HG03457 (cell line): ENCODE results near the gene HBQ1.
"Not testable (repeated sequence)": the region's sequence is repeated elsewhere in the genome, so short reads cannot be mapped to it uniquely, and the experiment has no call there.

Experiments used
- ATAC-seq: cut with Tn5 transposase; IDR thresholded peaks from one replicate; pipeline ENCODE4 v1.9.1; 2021; ENCODE audit warnings: moderate number of reproducible peaks; ENCODE audit not compliant: unreplicated experiment

HBQ1 gene

GRCh38 chr16:160242-160641, 20.0 kb upstream of the HBQ1 start:
- not testable (repeated sequence) for ATAC-seq

DNA sequence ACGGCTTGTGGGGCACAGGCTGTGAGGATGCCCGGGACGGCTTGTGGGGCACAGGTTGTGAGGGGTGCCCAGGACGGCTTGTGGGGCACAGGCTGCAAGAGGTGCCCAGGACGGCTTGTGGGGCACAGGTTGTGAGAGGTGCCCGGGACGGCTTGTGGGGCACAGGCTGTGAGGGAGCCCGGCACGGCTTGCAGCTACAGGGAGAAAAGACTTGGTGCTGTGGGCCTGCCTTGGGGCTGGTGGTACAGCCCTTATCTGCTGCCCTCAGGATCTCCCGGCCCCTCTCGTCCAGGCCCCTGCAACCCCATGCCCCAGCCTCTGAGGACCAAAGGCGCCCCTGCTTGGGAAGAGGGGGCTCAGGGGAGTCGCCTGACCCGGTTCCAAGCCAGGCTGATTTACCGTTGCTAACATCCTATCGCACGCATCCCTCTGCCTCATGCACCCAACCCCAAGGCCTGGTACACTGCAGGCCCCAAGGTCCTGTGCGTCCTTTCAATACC, 19.5 kb upstream of the HBQ1 start:
- no peak for ATAC-seq

- ATAC-seq, result no peak
Observed at GRCh38 chr16:162271-162991, 17.8 kb upstream of the HBQ1 start.

GRCh38 chr16:163139-163538, 17.1 kb upstream of the HBQ1 start:
- not testable (repeated sequence) for ATAC-seq

- not testable (repeated sequence) for ATAC-seq
Observed at GRCh38 chr16:163696-164095, 16.6 kb upstream of the HBQ1 start.

- ATAC-seq, result not testable (repeated sequence)
Observed at GRCh38 chr16:164134-164823, 16.0 kb upstream of the HBQ1 start.

DNA sequence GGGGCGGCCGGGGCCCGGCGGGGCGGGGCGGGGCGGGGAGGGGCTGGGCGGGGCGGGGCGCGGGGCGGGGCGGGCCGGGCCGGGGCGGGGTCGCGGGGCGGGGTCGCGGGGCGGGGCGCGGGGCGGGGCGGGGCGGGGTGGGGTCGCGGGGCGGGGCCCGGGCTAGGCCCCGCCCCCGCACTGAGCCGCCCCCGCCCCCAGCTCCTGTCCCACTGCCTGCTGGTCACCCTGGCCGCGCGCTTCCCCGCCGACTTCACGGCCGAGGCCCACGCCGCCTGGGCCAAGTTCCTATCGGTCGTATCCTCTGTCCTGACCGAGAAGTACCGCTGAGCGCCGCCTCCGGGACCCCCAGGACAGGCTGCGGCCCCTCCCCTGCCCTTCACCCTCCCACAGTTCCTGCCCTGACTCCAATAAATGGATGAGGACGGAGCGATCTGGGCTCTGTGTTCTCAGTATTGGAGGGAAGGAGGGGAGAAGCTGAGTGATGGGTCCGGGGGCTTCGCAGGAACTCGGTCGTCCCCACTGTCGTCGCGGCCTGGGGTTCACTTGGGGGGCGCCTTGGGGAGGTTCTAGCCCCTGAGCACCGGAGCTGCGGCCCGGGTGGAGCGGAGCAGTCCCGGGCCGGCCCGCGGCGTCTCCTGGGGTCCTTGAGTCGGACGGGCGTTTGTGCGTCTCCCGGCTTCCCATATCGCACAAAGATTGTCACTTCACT, 15.3 kb upstream of the HBQ1 start:
- no peak for ATAC-seq

- ATAC-seq, result no peak
Observed at GRCh38 chr16:165539-166374, 14.5 kb upstream of the HBQ1 start, which contains the start of gene HBM. Gene HBM (plus strand): TSS chr16:165978. CDS start chr16:165998, 20 bp downstream.

GRCh38 chr16:166375-167121, 13.7 kb upstream of the HBQ1 start:
- no peak for ATAC-seq

DNA sequence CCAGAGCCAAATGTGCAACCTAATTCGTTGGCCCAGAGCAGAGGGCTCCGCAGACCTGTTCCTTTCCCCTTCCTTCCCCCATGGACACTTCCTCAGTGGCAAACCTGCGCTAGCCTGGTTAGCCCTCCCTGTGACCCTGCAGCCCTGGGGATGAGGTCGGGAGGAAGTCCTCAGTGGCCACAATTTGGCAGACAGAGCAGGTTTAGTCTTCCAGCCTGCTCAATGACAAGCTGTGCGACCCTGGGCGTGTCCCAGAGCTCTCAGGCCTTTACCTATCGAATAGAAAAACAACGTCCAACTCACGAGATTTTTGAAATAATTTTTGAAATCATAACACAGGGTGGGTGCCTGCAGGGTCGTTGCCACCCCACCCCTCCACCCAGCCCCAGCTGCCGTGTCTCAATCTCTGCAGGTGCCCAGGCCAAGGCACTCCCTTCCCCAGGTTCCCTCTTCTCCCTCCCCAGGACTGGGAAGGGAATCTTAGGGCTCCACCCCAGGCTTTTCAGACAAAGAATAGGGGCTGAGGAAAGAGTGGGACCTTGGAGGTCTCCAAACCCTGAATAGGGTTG, 13.1 kb upstream of the HBQ1 start:
- ATAC-seq, result no peak

- no peak for ATAC-seq
Observed at GRCh38 chr16:168424-168823, 11.8 kb upstream of the HBQ1 start.

GRCh38 chr16:169014-169413, 11.2 kb upstream of the HBQ1 start:
- no peak for ATAC-seq

DNA sequence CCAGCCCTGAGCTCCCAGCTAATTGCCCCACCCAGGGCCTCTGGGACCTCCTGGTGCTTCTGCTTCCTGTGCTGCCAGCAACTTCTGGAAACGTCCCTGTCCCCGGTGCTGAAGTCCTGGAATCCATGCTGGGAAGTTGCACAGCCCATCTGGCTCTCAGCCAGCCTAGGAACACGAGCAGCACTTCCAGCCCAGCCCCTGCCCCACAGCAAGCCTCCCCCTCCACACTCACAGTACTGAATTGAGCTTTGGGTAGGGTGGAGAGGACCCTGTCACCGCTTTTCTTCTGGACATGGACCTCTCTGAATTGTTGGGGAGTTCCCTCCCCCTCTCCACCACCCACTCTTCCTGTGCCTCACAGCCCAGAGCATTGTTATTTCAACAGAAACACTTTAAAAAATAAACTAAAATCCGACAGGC, 10.2 kb upstream of the HBQ1 start:
- ATAC-seq, result not testable (repeated sequence)

DNA sequence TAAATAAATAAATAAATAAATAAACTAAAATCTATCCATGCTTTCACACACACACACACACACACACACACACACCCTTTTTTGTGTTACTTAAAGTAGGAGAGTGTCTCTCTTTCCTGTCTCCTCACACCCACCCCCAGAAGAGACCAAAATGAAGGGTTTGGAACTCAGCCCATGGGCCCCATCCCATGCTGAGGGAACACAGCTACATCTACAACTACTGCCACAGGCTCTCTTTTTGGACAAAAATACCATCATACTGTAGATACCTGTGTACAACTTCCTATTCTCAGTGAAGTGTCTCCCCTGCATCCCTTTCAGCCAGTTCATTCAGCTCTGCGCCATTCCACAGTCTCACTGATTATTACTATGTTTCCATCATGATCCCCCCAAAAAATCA, 9.5 kb upstream of the HBQ1 start:
- ATAC-seq, result no peak

- ATAC-seq, result not testable (repeated sequence)
Observed at GRCh38 chr16:172374-172941, 7.8 kb upstream of the HBQ1 start, which contains the start of gene HBA2. Gene HBA2 (plus strand): TSS chr16:172876. CDS start chr16:172913, 37 bp downstream.

DNA sequence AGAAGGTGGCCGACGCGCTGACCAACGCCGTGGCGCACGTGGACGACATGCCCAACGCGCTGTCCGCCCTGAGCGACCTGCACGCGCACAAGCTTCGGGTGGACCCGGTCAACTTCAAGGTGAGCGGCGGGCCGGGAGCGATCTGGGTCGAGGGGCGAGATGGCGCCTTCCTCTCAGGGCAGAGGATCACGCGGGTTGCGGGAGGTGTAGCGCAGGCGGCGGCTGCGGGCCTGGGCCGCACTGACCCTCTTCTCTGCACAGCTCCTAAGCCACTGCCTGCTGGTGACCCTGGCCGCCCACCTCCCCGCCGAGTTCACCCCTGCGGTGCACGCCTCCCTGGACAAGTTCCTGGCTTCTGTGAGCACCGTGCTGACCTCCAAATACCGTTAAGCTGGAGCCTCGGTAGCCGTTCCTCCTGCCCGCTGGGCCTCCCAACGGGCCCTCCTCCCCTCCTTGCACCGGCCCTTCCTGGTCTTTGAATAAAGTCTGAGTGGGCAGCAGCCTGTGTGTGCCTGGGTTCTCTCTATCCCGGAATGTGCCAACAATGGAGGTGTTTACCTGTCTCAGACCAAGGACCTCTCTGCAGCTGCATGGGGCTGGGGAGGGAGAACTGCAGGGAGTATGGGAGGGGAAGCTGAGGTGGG, 6.9 kb upstream of the HBQ1 start:
- ATAC-seq, result not testable (repeated sequence)

DNA sequence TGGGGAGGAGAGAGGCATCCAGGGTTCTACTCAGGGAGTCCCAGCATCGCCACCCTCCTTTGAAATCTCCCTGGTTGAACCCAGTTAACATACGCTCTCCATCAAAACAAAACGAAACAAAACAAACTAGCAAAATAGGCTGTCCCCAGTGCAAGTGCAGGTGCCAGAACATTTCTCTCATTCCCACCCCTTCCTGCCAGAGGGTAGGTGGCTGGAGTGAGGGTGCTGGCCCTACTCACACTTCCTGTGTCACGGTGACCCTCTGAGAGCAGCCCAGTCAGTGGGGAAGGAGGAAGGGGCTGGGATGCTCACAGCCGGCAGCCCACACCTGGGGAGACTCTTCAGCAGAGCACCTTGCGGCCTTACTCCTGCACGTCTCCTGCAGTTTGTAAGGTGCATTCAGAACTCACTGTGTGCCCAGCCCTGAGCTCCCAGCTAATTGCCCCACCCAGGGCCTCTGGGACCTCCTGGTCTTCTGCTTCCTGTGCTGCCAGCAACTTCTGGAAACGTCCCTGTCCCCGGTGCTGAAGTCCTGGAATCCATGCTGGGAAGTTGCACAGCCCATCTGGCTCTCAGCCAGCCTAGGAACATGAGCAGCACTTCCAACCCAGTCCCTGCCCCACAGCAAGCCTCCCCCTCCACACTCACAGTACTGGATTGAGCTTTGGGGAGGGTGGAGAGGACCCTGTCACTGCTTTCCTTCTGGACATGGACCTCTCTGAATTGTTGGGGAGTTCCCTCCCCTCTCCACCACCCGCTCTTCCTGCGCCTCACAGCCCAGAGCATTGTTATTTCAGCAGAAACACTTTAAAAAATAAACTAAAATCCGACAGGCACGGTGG, 6.1 kb upstream of the HBQ1 start:
- ATAC-seq, result not testable (repeated sequence)
